Neutrophil (primary cell): Measurements from ENCODE around the gene TRPM2.

Source experiments
- H3K27ac ChIP-seq: fragments of 200-600 bp; sonication (generic); 2 replicates; pipeline ENCODE4 v1.5.1; 2016; ENCODE audit warnings: mild to moderate bottlenecking, moderate library complexity
- H3K27me3 ChIP-seq: fragments of 200-600 bp; sonication (generic); 2 replicates; pipeline ENCODE4 v1.6.0; 2016; ENCODE audit warnings: mild to moderate bottlenecking
- H3K36me3 ChIP-seq: fragments of 200-600 bp; sonication (generic); 2 replicates; pipeline ENCODE4 v1.5.1; 2017
- H3K4me1 ChIP-seq, 2 experiments: fragments of 200-600 bp in 1 of 2; sonication (generic) in 1 of 2; 1 replicate in 1 of 2; 2 replicates in 1 of 2; pipeline versions ENCODE4 v1.5.1 to v1.6.1; 2013 to 2016; ENCODE audit warnings: low read depth in 1 of 2, low read length in 1 of 2, mild to moderate bottlenecking in 1 of 2, moderate library complexity in 1 of 2; ENCODE audit not compliant: control insufficient read depth in 1 of 2, insufficient read depth in 1 of 2
- H3K4me3 ChIP-seq, 2 experiments: fragments of 200-600 bp in 1 of 2; sonication (generic) in 1 of 2; 1 replicate in 1 of 2; 2 replicates in 1 of 2; pipeline ENCODE4 v1.5.1; 2013 to 2016; ENCODE audit warnings: low read depth in 1 of 2, low read length in 1 of 2, mild to moderate bottlenecking in 1 of 2, moderate library complexity in 1 of 2
- H3K9me3 ChIP-seq: fragments of 200-600 bp; sonication (generic); 2 replicates; pipeline ENCODE4 v1.5.1; 2016
- TF ChIP-seq, protein P1 (sequence below): fragments of 200-600 bp; sonication (generic); IDR thresholded peaks from 2 replicates; pipeline ENCODE4 v1.5.1; 2016; ENCODE audit warnings: antibody characterized with exemption

The TRPM2 gene

DNA sequence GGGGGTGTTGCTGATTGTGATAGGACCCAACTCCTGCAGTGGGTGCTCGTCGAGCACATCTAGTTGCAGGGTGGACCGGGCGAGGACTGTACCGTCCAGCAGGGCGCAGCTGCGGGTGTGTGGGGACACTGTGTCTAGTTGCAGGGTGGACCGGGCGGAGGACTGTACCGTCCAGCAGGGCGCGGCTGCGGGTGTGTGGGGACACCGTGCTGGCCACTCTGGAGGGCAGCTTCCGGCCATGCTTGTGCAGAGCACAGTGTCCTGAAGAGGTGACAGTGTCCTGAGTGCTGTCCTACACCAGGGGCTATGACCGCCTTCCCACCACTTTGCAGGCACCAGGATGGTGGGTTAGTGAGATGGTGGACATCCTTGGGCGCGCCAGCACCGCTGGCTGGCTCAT is 4.6 kb upstream of the TRPM2 start:
- Histone ChIP-seq H3K4me1 (peaks cover 42 to 46% of the 10 kb centered on the region in 2 experiments), H3K27ac (no peak overlapping the region), H3K9me3 (no peaks in the 10 kb centered on the region), H3K27me3 (peaks cover 29% of the 10 kb centered on the region), H3K36me3 (no peaks in the 10 kb centered on the region), H3K4me3 (no peak overlapping the region)
- TF ChIP-seq, protein P1, sequence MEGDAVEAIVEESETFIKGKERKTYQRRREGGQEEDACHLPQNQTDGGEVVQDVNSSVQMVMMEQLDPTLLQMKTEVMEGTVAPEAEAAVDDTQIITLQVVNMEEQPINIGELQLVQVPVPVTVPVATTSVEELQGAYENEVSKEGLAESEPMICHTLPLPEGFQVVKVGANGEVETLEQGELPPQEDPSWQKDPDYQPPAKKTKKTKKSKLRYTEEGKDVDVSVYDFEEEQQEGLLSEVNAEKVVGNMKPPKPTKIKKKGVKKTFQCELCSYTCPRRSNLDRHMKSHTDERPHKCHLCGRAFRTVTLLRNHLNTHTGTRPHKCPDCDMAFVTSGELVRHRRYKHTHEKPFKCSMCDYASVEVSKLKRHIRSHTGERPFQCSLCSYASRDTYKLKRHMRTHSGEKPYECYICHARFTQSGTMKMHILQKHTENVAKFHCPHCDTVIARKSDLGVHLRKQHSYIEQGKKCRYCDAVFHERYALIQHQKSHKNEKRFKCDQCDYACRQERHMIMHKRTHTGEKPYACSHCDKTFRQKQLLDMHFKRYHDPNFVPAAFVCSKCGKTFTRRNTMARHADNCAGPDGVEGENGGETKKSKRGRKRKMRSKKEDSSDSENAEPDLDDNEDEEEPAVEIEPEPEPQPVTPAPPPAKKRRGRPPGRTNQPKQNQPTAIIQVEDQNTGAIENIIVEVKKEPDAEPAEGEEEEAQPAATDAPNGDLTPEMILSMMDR, result no peak

GRCh38 chr21:44349416-44349846 is 4.0 kb upstream of the TRPM2 start:
- Histone ChIP-seq H3K27ac (no peak overlapping the region), H3K27me3 (peaks cover 29% of the 10 kb centered on the region), H3K4me1 (peaks cover 47 to 52% of the 10 kb centered on the region in 2 experiments), H3K9me3 (no peaks in the 10 kb centered on the region), H3K4me3 (peak overlapping the region; percentile 54 to 56), H3K36me3 (no peaks in the 10 kb centered on the region)
- TF ChIP-seq, protein P1, result no peak

DNA sequence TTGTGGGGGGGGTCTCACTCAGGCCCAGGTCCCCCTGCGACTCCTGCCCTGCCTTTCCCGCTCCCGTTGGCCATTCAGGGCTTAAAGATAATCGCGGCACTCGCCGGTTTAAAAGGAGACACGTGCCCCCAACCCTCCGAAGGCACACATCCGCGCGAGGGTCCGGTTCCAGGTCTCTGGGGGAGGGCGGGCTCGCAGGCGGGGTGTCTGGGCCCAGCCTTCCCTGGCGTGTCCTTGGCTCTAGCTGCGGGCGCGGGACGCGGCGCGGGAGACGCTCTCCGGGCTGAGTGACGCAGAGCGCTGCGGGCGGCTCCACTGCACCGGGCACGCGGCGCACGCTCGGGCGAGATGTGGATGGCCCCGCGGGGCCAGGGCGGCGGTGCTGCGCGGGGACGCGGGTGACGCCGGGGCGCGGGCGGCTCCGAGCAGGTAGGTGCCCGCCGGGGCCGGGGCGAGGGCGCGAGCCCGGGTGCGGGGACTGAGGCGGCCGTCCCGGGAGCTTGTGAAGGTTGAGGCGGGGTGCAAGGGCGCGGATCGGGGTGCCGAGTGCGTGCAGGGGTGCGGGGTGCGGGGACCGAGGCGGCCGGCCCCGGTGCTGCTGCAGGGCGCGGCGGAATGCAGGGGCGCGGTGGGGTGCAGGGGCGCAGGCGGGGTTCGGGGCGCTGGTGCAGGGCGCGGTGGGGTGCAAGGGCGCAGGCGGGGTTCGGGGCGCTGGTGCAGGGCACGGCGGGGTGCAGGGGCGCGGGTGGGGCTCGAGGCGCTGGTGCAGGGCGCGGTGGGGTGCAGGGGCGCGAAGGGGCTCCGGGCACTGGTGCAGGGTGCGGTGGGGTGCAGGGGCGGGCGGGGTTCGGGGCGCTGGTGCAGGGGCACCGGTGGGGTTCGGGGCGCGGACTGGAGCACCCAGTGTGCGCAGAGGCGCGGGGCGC is 3.3 kb upstream of the TRPM2 start:
- peaks cover 29% of the 10 kb centered on the region for H3K27me3 ChIP-seq
- TF ChIP-seq, protein P1, result no peak
- no peaks in the 10 kb centered on the region for H3K36me3 ChIP-seq
- H3K4me1 ChIP-seq, result peaks cover 54 to 59% of the 10 kb centered on the region in 2 experiments
- peak overlapping the region; percentile 93 for H3K27ac ChIP-seq
- no peaks in the 10 kb centered on the region for H3K9me3 ChIP-seq
- H3K4me3 ChIP-seq, result peak overlapping the region; percentile 54 to 56

GRCh38 chr21:44350773-44351481 is 2.5 kb upstream of the TRPM2 start:
- Histone ChIP-seq H3K4me3 (peak overlapping the region; percentile 54 to 56), H3K27ac (peak overlapping the region; percentile 93), H3K4me1 (peaks cover 62 to 66% of the 10 kb centered on the region in 2 experiments), H3K36me3 (no peaks in the 10 kb centered on the region), H3K27me3 (peaks cover 29% of the 10 kb centered on the region), H3K9me3 (no peaks in the 10 kb centered on the region)
- TF ChIP-seq, protein P1, result no peak

DNA sequence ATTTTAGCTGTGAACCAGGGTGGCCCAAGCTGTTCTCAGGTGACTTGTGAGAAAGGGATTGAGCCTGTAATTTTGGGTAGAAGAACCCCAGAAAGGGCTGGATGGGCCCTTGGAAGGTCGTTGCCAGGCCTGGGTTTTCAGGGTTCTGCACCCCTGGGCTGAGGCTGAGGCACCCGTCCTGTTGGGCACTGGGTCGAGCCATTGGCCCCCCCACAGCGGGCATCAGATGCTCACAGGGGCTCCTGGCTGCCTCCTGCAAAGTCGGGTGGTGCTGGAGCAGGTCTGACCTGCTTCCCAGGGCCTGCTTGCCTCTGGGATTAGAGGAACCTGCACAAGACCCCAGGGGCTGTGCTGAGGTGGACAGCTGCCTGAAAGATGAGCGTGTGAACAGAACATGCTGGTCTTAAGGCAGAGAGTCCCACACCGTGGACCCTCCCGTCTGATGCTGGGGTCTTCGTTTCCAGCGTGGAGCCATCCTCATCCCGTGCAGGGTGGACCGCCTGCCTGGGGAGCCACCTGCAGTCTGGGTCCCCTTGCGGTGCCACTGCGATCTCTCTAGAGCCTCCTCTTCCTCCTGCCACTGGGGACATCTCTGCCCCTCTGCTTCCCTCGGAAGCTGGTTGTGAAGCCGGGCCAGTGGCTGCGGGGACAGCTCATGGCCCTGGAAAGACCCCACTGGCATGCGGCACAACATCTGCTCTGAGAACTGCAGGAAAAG is 1.7 kb upstream of the TRPM2 start:
- peaks cover 66 to 69% of the 10 kb centered on the region in 2 experiments for H3K4me1 ChIP-seq
- peak overlapping the region; percentile 93 for H3K27ac ChIP-seq
- H3K36me3 ChIP-seq, result peaks cover 2% of the 10 kb centered on the region
- H3K9me3 ChIP-seq, result no peaks in the 10 kb centered on the region
- H3K4me3 ChIP-seq, result peak overlapping the region; percentile 56 to 60
- peaks cover 29% of the 10 kb centered on the region for H3K27me3 ChIP-seq
- TF ChIP-seq, protein P1, result no peak
